CD4-positive, alpha-beta T cell treated with Interleukin-12 subunit alpha and Interleukin-12 subunit beta, for 1 hour (primary cell): Measurements from ENCODE around the gene ULK2.

Experiments
- DNase-seq: peaks from one replicate; pipeline ENCODE4 v3.0.0-alpha.2; 2020

Gene ULK2

GRCh38 chr17:19724501-19725420 lies 143.0 kb downstream of the ULK2 start:
- DNase-seq = peak; percentile 49

DNA sequence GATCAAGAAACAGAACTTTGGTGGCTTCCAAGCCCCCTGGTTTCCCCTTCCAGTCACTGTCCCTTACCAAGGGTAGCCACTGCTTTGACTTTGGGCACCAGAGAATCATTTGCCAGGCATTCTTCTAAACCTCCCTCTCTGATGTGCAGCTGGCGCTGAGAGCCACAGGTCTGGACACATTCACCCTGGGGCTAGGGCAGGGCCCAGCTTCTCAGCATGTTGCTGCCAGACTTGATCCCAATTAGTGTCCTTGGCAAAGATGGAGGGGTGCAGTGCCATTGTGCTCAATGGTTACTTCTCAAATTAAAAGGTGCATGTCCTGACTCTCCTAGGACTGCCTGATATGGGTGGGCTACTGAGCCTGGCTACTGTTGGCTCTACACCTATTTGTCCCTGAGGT lies 143.8 kb downstream of the ULK2 start:
- no peak for DNase-seq
